ENCODE data around the gene MSI2. TPM values are rescaled to one million over a fixed set of nuclear protein-coding genes. Genes with fewer than 3 reads are reported as not detected.

MSI2 gene
- total RNA-seq, 2 donors from 2014 or later: 54.1 to 74.8 TPM

DNA sequence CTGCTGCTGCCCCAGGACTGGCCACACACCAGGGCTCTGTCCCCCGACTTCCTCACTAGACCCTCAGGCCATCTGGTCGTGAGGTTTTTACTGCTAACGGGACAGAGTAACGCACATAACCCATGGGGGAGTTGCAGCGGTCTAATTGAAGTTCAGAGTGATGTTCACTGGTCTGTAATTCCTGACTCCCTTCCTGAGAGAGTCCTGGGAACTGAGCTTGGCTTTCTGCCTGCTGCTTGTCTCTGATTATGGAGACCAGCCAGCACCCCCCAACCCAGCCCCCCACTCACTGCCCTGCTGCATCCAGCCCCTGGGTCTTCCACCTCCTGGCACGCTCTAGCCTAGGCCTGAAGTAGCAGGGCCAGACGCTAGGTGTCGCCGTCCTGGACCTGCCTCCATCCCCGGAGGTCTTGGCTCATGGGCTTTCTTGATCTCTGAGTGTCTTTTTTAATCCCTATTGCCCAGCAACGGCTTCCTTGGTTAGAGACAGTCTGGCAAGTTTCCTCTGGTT is 295.8 kb downstream of the MSI2 start:
- Mint-ChIP-seq H3K9me3 (no peaks in the 10 kb centered on the region), H3K27ac (peak overlapping the region in 1 of 2 donors; percentile 44), H3K36me3 (no peaks in the 10 kb centered on the region)
- ATAC-seq: peak in 1 of 2 donors; percentile 41
- DNase-seq (ENCODE audit: low spot score in 2 of 2): peak in 1 of 2 donors; percentile 29

DNA sequence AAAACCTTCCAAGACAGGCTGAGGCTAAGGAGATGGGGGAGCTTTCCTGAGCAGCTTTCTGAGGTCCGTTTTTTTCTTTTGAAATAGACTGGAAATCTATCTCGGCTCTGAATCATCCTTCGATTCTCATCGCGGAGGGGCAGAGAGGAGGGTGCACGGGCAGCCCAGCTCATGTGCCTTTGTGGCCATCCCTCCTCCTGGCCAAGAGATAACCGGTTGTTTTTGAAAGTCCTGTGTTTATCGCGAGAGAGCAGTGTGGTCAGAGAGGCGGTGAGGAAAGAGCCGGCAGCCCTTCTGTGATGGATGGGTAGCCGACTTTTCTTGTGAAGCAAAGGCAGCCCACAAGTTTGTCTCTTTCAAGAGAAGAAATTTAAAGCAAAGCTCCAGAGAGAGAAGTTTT is 297.2 kb downstream of the MSI2 start:
- H3K27ac Mint-ChIP-seq: no peak overlapping the region
- ATAC-seq (no peak), DNase-seq (ENCODE audit: low spot score in 2 of 2) (no peak)
- H3K9me3 Mint-ChIP-seq: no peaks in the 10 kb centered on the region
- H3K36me3 Mint-ChIP-seq: no peaks in the 10 kb centered on the region

DNA sequence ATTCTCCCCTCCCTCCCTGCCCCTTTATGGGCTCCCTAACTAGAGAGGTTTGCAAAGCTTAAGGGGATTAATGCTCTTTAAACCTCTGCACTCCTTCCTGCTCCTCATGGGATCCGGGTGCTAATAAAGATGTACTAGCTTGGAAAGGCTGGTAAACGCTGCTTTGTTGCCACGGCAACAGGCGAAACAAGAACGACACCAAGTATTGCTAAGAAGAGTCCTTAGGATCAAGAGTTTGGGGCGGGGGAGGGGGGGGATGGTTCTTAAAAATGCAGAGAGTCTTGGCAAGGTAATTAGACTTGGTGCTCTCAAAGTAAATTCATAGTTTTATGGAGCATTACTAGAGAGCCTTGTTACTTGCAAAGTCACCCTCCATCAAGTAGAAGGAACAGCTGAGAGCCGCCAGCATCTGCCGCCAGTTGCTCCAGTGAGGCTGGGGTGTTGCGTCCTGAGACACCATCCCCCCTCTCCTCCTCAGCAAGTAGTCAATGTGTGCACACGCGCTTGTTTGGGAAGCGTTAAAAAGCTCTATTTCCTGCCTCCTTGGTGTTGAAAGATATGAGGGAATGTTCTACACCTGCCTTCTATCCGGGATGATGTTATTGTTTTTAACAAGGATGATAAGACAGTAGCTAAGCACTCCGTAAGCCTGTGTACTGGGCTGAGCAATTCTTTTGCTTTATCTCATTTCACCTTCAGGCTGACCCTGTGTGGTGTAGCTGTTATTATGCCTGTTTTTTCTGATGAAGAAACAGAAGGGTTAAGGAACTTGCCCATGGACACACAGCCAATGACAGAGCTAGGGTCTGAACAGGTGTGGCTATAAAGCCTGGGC is 297.9 kb downstream of the MSI2 start:
- Mint-ChIP-seq H3K36me3 (no peaks in the 10 kb centered on the region), H3K9me3 (no peaks in the 10 kb centered on the region), H3K27ac (peak overlapping the region in 1 of 2 donors; percentile 14)
- DNase-seq (ENCODE audit: low spot score in 2 of 2) (no peak), ATAC-seq (no peak)

DNA sequence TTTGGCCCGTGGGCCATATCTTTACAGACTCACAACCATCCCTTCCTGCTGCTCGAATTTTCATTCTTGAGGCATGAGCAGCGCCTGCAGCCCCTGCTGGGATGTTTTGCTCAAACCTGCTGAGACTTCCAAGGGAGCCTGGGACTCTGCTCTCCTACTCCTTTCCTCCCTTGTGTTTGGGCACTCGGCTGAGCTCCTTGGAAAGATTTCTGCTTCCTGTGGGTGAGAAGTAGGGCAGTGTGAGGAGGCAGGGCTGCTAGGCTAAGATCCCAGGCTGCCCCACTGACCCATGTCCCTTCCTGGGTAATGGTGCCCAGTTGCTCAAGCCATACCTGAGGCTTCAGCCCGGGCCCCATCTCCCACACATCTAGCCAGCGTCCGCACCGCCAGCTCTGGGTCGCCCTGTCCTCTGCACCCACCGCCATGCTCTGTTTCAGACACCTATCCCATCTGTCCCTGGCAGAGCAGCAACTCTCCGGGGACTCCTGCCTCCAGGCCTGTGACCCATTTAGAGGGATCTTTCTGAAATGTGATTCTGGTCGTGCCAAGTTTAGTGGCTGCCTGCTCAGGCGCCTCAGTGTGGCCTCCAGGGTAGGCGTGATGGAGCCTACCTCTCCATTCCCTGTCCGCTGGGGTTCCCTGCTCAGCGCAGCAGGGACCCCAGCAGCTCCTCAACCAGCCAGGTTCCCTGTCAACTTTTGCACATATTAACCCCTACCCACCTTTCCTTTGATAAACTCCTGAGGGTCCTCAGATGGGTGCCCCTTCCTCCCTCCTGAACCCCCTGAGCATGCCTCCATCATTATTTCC is 298.7 kb downstream of the MSI2 start:
- DNase-seq (ENCODE audit: low spot score in 2 of 2): no peak
- no peak for ATAC-seq
- H3K27ac Mint-ChIP-seq: peak overlapping the region in 1 of 2 donors; percentile 14
- no peaks in the 10 kb centered on the region for H3K9me3 Mint-ChIP-seq
- no peaks in the 10 kb centered on the region for H3K36me3 Mint-ChIP-seq

DNA sequence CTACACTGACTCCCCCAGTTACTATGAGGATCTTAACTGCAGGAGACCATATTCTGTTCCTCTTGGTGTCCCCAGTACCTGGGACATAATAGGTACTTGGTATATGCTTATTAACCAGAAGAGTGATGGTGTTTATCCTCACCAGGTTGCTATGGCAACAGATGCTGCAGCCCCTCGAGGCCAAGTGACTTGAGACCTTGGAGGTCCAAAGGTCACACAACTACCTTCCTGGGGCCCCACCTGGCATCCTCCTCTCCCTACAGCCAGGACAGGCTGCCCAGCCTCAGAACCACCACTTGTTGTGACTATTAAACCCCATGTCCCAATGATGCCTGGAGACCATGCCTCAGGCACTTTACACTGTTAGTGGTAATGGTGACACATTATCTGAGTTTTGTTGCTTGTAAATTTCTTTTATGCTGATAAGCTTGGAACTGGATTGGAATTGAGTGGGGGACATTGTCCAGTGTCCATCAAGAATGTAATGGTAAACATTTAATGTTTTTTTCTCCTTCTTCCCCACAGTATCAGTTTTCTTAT is 299.4 kb downstream of the MSI2 start:
- DNase-seq (ENCODE audit: low spot score in 2 of 2) (no peak), ATAC-seq (no peak)
- no peaks in the 10 kb centered on the region for H3K9me3 Mint-ChIP-seq
- no peaks in the 10 kb centered on the region for H3K36me3 Mint-ChIP-seq
- H3K27ac Mint-ChIP-seq: peak overlapping the region in 1 of 2 donors; percentile 14

DNA sequence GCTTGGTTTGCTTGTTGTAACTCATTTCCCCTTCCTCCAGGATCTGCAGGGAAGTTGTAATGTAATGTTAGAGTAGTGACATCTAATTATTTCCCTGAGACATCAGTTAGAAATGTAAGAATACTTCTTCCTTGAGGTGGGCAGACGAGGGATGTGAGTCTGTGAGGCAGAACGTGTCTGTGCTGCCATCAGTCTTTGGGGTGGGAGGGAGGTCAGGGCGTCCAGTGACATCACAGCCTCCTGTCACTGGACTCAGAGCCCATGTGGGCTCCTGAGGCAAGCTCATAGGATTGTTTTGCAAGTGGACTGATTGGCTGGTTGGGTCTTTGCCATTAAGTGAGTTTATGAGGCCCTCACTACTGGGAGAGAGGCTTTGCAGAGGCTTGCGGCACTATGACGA is 300.0 kb downstream of the MSI2 start:
- ATAC-seq (no peak), DNase-seq (ENCODE audit: low spot score in 2 of 2) (no peak)
- H3K9me3 Mint-ChIP-seq: no peaks in the 10 kb centered on the region
- no peak overlapping the region for H3K27ac Mint-ChIP-seq
- no peaks in the 10 kb centered on the region for H3K36me3 Mint-ChIP-seq

DNA sequence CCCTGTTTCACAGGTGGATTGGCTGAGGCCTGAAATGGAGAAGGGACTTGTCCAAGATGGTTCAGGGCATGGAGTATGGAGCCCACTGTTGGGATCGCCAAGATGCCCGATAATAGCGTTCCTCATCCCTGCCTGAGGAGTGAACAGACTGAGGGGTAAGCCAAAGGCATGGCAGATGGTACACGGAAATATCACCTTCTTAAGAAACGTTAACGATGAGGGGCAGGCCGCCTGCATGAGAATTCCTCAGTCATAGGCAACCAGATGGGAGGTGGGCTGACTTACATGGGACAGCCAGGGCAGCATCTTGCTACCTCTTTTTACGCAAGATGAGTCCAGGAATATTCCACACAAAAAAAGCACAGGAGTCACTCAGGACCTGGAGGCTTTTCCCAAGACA is 300.7 kb downstream of the MSI2 start:
- no peak overlapping the region for H3K27ac Mint-ChIP-seq

DNA sequence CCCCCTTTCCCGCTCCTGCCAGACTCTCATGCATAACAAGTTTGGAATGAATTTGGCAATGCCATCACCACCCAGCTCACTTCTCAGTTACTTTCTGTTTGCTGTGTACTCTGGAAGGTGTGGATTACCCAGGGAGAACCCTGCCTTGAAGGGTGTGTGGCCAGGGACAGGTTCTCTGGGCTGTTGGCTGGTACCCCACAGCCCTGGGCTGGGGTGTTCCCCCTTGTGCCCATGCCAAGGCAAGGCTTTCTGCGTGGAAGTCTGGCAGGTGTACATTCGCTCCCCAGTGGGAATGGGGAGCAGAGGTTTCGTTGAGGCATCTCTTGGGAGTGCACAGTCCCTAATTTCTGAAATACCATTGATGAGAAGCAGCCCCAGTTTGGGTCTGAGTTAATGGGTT is 301.1 kb downstream of the MSI2 start:
- Mint-ChIP-seq H3K9me3 (no peaks in the 10 kb centered on the region), H3K36me3 (no peaks in the 10 kb centered on the region), H3K27ac (peak overlapping the region in 1 of 2 donors; percentile 36)
- DNase-seq (ENCODE audit: low spot score in 2 of 2) (no peak), ATAC-seq (no peak)

More for the DNA sequence above, 300.7 kb downstream of the MSI2 start:
- ATAC-seq: no peak
- H3K9me3 Mint-ChIP-seq: no peaks in the 10 kb centered on the region
- no peak for DNase-seq (ENCODE audit: low spot score in 2 of 2)
- no peaks in the 10 kb centered on the region for H3K36me3 Mint-ChIP-seq

DNA sequence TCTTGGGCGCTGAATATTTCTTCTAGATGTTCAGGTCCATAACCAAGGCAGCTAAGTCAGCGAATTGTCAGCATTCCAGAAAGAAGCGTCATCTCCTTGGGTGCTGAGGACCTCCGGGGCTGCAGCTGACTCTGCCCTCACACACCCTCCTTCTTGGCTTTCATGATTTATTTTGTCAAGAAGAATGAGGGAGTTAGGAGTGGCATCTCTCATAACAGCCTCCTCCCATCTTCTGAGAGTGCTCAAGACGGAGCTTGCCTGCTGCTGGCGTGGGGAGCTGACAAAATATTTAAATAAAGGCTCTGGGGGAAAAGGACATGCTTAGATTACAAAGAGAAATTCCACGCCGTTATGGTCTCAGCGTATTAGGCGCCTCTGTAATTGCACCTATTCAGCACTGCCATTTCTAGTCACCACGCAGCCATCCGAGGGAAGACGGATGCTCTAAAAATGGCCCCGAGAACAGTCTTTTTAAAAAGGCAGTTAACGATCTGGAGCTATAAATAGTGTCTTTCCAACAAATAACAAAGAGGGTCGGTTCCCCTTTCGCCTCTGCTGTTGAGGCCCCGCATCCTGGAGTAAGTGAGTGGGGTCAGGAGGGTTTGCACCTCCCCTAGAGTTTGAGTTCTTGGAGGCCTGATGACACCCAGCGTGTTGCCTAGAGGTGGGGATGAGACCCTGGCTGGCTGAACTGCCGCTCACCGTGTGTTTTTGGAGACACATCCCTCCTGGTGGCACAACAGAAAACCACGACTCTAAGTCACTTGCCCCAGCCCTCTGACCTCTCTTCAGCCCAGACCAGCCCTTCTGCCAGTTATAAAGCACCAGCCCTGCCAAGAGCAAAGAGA is 301.7 kb downstream of the MSI2 start:
- ATAC-seq (no peak), DNase-seq (ENCODE audit: low spot score in 2 of 2) (no peak)
- Mint-ChIP-seq H3K27ac (peak overlapping the region in 1 of 2 donors; percentile 36), H3K9me3 (no peaks in the 10 kb centered on the region), H3K36me3 (no peaks in the 10 kb centered on the region)

DNA sequence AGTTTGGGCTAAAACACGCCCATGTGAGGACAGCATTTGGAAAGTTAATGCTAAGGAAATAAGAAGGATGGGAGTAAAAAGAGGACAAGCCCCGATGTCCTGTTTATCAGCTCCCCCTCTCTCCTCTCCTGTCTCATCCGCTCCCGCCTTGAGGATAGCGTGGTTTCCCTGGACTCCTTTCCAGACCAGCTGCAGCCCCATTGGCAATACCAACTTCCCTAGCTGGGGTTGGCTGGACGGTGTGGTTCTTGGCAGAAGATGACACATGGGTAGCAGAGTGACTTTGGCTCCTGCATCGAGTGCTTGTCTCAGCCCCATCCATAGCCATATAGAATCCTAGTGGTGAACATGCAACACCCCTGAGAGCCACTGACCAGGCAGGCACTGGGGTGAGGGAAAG is 302.9 kb downstream of the MSI2 start:
- ATAC-seq (no peak), DNase-seq (ENCODE audit: low spot score in 2 of 2) (no peak)
- Mint-ChIP-seq H3K27ac (peak overlapping the region in 1 of 2 donors; percentile 6), H3K36me3 (no peaks in the 10 kb centered on the region), H3K9me3 (no peaks in the 10 kb centered on the region)

DNA sequence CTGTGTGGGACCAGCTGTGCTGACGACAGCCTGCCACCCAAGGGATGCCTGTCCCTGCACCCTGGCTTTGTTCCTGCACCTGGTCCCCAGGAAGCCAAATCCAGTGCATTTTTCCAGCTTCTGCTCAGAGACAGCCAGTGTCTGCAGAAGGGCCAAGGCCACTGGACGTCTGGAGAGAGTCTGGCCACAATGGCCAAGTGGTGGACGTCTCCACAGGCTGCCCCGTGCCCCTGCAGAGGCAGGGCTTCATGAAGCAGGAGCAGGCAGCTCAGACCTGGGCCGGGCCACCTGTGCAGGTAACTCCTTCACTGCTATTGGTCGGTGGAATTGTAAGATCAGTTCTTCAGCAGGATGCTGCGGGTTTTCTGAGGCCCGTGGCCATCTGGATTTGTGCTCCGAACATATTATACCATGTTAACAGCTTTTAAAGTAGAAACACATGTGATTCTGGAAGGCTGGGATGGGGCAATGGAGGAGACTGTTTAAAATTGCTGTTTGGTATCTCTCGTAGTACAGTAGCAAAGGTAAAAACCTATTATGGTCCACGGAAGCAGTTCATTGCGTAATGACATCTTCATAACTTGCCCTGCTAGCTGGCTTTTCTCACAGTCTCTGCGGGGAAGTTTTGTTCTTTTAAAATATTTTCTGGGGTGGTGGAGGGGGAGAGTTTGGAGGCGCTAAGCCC is 303.5 kb downstream of the MSI2 start:
- no peaks in the 10 kb centered on the region for H3K9me3 Mint-ChIP-seq
- no peaks in the 10 kb centered on the region for H3K36me3 Mint-ChIP-seq
- ATAC-seq: no peak

DNA sequence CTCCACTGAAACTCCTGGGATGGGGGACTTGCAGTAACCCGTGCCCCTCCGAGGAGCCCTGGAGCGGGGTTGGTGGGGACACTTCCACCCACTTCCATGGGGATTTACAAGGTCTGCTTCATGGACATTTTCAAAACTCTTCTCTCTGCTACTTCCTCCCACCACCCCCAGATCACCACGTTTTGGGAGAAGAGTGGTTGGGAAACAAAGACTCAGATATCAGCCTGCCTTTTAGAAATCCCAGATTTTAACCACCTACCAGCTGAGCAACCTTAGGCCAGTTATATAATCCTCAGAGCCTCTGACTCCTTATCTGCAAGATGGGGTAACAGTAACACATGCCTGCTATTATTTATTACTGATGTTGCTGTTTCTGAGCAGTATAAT is 304.0 kb downstream of the MSI2 start:
- ATAC-seq (no peak), DNase-seq (ENCODE audit: low spot score in 2 of 2) (no peak)
- Mint-ChIP-seq H3K27ac (peak overlapping the region in 1 of 2 donors; percentile 22), H3K9me3 (no peaks in the 10 kb centered on the region), H3K36me3 (no peaks in the 10 kb centered on the region)

More for the DNA sequence above, 303.5 kb downstream of the MSI2 start:
- no peak for DNase-seq (ENCODE audit: low spot score in 2 of 2)
- peak overlapping the region in 1 of 2 donors; percentile 22 for H3K27ac Mint-ChIP-seq

DNA sequence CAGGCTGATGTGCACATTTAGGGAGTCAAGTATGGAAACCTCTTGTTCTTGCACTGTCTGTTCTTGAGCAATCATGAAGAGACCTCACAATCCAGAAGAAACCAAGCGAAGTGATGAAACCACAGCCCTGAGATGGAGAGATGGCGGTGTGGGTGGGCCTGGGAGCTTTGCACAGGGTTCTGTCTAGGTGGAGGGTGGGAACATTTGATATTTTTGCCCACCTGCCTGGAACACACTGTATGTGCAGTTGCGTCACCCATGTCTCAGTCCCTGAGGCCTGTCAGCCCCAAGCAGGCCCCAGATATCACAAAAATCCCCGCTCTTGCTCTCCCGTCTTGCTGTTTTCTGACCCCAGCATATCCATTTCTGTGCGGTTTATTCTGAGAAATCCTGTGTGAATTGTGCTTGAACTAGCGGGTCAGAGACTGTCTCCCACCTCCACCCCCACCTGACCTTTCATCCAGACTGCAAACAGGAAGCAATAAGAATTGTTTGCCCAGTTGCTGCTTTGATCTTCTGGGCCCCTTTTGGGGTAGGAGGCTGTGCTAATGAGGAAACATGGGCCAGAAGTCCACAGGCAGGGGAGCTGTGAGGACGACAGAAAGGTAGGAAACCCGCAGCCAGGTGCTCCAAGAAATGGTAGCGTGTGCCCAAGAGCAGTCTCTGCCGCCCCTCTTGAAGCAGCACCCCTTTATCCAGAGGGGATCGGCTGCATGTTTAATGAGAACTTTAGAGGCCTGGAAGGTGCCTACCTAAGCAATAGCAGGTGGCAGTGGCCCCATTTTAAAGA is 304.9 kb downstream of the MSI2 start:
- Mint-ChIP-seq H3K36me3 (no peaks in the 10 kb centered on the region), H3K27ac (peak overlapping the region in 1 of 2 donors; percentile 61), H3K9me3 (no peaks in the 10 kb centered on the region)
- no peak for ATAC-seq
- DNase-seq (ENCODE audit: low spot score in 2 of 2): no peak

DNA sequence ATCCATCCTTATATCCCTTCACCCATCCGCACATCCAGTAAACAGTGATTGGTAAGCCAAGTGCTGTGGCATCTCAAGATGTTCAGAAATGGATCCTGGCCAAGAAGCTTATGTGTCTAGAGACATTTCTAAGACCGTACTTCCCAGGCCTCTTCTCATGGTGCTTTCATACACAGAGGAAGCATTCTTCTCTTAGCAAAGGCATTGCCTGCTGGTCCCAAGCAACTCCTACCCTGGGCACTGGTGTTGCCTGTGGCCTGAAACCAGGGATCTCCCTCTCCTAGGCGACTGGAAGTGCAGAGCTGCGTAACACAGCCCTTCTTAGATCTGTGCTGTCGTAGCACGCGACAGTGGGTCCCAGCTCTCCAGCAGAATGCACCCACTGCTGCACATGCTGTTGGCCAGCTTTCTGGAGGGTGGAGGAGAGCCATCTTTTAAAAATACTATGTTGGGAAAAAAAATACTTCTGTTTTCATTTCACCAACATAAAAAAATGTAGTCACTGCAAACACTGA is 305.9 kb downstream of the MSI2 start:
- Mint-ChIP-seq H3K27ac (peak overlapping the region in 1 of 2 donors; percentile 73), H3K36me3 (no peaks in the 10 kb centered on the region), H3K9me3 (no peaks in the 10 kb centered on the region)
- ATAC-seq (no peak), DNase-seq (ENCODE audit: low spot score in 2 of 2) (no peak)

DNA sequence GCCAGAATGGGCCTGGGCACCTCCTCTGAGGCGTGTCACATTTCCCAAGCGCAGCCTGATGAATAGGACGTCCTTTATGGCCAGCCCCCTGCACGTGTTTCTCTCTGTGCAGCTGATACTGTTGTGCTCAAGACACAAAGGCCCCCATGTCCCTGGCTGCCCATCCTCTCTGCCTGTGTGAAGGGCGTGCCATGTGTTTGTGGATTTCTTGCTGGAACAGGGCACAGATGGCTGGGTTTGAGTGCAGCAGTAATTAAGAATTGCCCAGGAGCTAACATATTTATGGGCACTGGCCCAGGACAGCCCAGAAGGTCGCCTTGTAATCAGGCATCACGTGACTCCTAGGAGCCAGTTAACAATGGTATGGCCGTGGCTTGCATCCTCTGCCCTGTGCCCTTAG is 307.6 kb downstream of the MSI2 start:
- no peaks in the 10 kb centered on the region for H3K9me3 Mint-ChIP-seq
- H3K27ac Mint-ChIP-seq: peak overlapping the region in 1 of 2 donors; percentile 44
- ATAC-seq (no peak), DNase-seq (ENCODE audit: low spot score in 2 of 2) (no peak)
- no peaks in the 10 kb centered on the region for H3K36me3 Mint-ChIP-seq
